A549 (cell line): ENCODE data around the gene CNPY4. TPM values are rescaled to one million over a fixed set of nuclear protein-coding genes. Genes with fewer than 3 reads are reported as not detected.

Source experiments
- ATAC-seq, 2 experiments: fragments of 200-7000 bp in 1 of 2; fragments of >200 bp in 1 of 2; cut with Nextera tagmentation in 1 of 2; cut with Tn5 transposase in 1 of 2; 3 replicates each; pipeline versions ENCODE4 v1.8.0 to v1.9.1; 2018 to 2020; ENCODE audit warnings: mild to moderate bottlenecking in 1 of 2, moderate library complexity in 1 of 2
- CTCF ChIA-PET: fragments of 300-600 bp; sonication (Branson Sonifier 250); formaldehyde crosslinking; extraction: SDS; loops from one replicate; lab custom pipeline; 2021; ENCODE audit warnings: antibody characterized with exemption, inconsistent platforms; lab: Yijun Ruan, JAX
- POLR2A ChIA-PET: fragments of 350-600 bp; formaldehyde crosslinking; extraction: SDS; loops from one replicate; lab custom pipeline; 2021; ENCODE audit warnings: antibody characterized with exemption, inconsistent platforms; lab: Yijun Ruan, JAX
- DNase-seq, 2 experiments: peaks; one replicate each; pipeline versions ENCODE4 v3.0.0 to v3.0.0-alpha.2; 2011 to 2016; ENCODE audit warnings: low read depth in 1 of 2, low spot score in 1 of 2
- FAIRE-seq: peaks from 2 replicates; lab custom pipeline; 2011; peaks lifted over from hg19 to GRCh38; lab: Jason Lieb, UNC
- H3K27ac ChIP-seq, 2 experiments: fragments of >200 bp; sonication (Bioruptor Twin); formaldehyde crosslinking; 3 replicates each; pipeline ENCODE4 v1.5.1; 2016 to 2017
- H3K4me1 ChIP-seq: fragments of >200 bp; sonication (Bioruptor Twin); formaldehyde crosslinking; 3 replicates; pipeline ENCODE4 v1.6.1; 2016
- H3K4me2 ChIP-seq: fragments of >200 bp; sonication (Bioruptor Twin); formaldehyde crosslinking; 3 replicates; pipeline ENCODE4 v1.6.1; 2016
- H3K4me3 ChIP-seq: fragments of >200 bp; sonication (Bioruptor Twin); formaldehyde crosslinking; 3 replicates; pipeline ENCODE4 v1.5.1; 2016
- H3K9me3 ChIP-seq: fragments of >200 bp; sonication (Bioruptor Twin); formaldehyde crosslinking; 3 replicates; pipeline ENCODE4 v1.6.1; 2016
- BCL3 ChIP-seq: fragments of >200 bp; sonication (Bioruptor Twin); formaldehyde crosslinking; IDR thresholded peaks from 3 replicates; pipeline ENCODE4 v1.6.1; 2016
- CEBPB ChIP-seq, 2 experiments: fragments of >200 bp in 1 of 2; sonication (Bioruptor Twin) in 1 of 2; formaldehyde crosslinking in 1 of 2; IDR thresholded peaks; 2 replicates each; pipeline ENCODE4 v1.6.1; 2012 to 2016
- CHD2 ChIP-seq: fragments of 150-350 bp; IDR thresholded peaks from 2 replicates; pipeline ENCODE4 v1.6.1; 2014; ENCODE audit warnings: low read length; ENCODE audit not compliant: partially characterized antibody
- CTCF ChIP-seq: fragments of >200 bp; sonication (Bioruptor Twin); formaldehyde crosslinking; IDR thresholded peaks from 3 replicates; pipeline ENCODE4 v1.5.1; 2016
- EHF ChIP-seq: fragments of 250-450 bp; sonication (Bioruptor Pico); IDR thresholded peaks from 2 replicates; pipeline ENCODE4 v1.5.0; 2020; ENCODE audit warnings: mild to moderate bottlenecking
- HMGXB4 ChIP-seq: fragments of 250-450 bp; sonication (Bioruptor Pico); IDR thresholded peaks from 2 replicates; pipeline ENCODE4 v1.5.0; 2021; ENCODE audit warnings: mild to moderate bottlenecking, moderate library complexity, borderline replicate concordance
- JUN ChIP-seq, 2 experiments: fragments of >200 bp; sonication (Bioruptor Twin); formaldehyde crosslinking; IDR thresholded peaks; 2 replicates in 1 of 2; 3 replicates in 1 of 2; pipeline ENCODE4 v1.6.1; 2016 to 2017
- JUNB ChIP-seq: fragments of >200 bp; sonication (Bioruptor Twin); formaldehyde crosslinking; IDR thresholded peaks from 2 replicates; pipeline ENCODE4 v1.6.1; 2016
- KDM1A ChIP-seq: fragments of 200-600 bp; sonication (generic); IDR thresholded peaks from 2 replicates; pipeline ENCODE4 v1.6.1; 2016; ENCODE audit warnings: low read depth, mild to moderate bottlenecking
- NPAS2 ChIP-seq: fragments of 250-450 bp; sonication (Bioruptor Pico); IDR thresholded peaks from 2 replicates; pipeline ENCODE4 v1.8.0; 2022; ENCODE audit warnings: mild to moderate bottlenecking, moderate library complexity, borderline replicate concordance
- POLR2AphosphoS2 ChIP-seq: conservative IDR thresholded peaks from 2 replicates; pipeline ENCODE4 v1.6.1; 2012; ENCODE audit warnings: low read length, improper control_type of control experiment, inconsistent platforms
- SMC3 ChIP-seq: fragments of >200 bp; sonication (Bioruptor Twin); formaldehyde crosslinking; IDR thresholded peaks from 3 replicates; pipeline ENCODE4 v1.6.1; 2018; ENCODE audit warnings: inconsistent platforms
- ZC3H11A ChIP-seq: fragments of 450-650 bp; IDR thresholded peaks from 2 replicates; pipeline ENCODE4 v1.6.1; 2014; ENCODE audit warnings: antibody characterized with exemption, mild to moderate bottlenecking
- ZSCAN20 ChIP-seq: fragments of 250-450 bp; sonication (Bioruptor Pico); IDR thresholded peaks from 2 replicates; pipeline ENCODE4 v1.8.0; 2022; ENCODE audit warnings: mild to moderate bottlenecking, moderate library complexity
- WGBS: methylation state at CpG from one replicate; pipeline ENCODE4 v1.1.6; 2017; ENCODE audit errors: missing lambda C conversion rate; 5-methylcytosine and 5-hydroxymethylcytosine counted together
- polyA plus RNA-seq, 4 experiments: library from polyadenylated mRNA; depleted of rRNA in 3 of 4; stranded (reverse); fragments of >200 nt; fragmentation: RNase III in 1 of 4; extraction: RNeasy Plus Mini Kit Qiagen cat#74134 plus additional on column Dnase treatment in 1 of 4; gene quantifications; 2 replicates in 3 of 4; 3 replicates in 1 of 4; pipeline ENCODE4 v1.2.3, GENCODE V29; 2011 to 2017

Gene CNPY4
- polyA plus RNA-seq, 2 of the 4 experiments (the other 2 are of a cell fraction): 11.7 to 22.8 TPM

GRCh38 chr7:100119970-100120732, 717 bp downstream of the CNPY4 start:
- no peaks in the 10 kb centered on the region for H3K9me3 ChIP-seq
- ATAC-seq (peak; percentile 79 to 83), FAIRE-seq (no peak), DNase-seq (peak; percentile 68 to 83)
- ChIA-PET POLR2A (interaction anchor here (1.2 kb wide), 1 partner anchor 18 kb away, joined by 10 read pairs; the partner anchor contains the start of genes AP4M1 and MCM7), CTCF (interaction anchor here (5.6 kb wide), 1 partner anchor 11 kb away, joined by 46 read pairs; no protein-coding TSS in a partner anchor)
- 28% methylated on average over 18 of the region's 19 CpGs for WGBS
- H3K4me3 ChIP-seq: peak overlapping the region; percentile 81
- peak overlapping the region; percentile 86 to 90 for H3K27ac ChIP-seq
- TF ChIP-seq EHF (CRISPR knock-in tag): no peak
- TF ChIP-seq BCL3: no peak
- no peak for TF ChIP-seq SMC3
- TF ChIP-seq JUNB: no peak
- no peak for TF ChIP-seq JUN (IDR thresholded peaks at IDR 0.05)
- no peak for TF ChIP-seq ZC3H11A
- TF ChIP-seq CHD2: no peak
- no peak for TF ChIP-seq NPAS2 (CRISPR knock-in tag)
- TF ChIP-seq ZSCAN20 (CRISPR knock-in tag): no peak
- no peak for TF ChIP-seq CTCF
- peaks cover 21% of the 10 kb centered on the region for H3K4me1 ChIP-seq
- H3K4me2 ChIP-seq: peak overlapping the region; percentile 92

- H3K4me3 ChIP-seq: no peak overlapping the region; the same call in 2 of the 3 replicates
- H3K27ac ChIP-seq: peak overlapping the region; percentile 86 to 90; a peak in 3 of 6 replicates
- peaks cover 27% of the 10 kb centered on the region for H3K4me1 ChIP-seq
- H3K9me3 ChIP-seq: no peaks in the 10 kb centered on the region
- DNase-seq (no peak), ATAC-seq (0 out of 6 replicates have a peak, but pooled peaks of 1 of the 2 experiments have one; percentile 1), FAIRE-seq (no peak)
- ChIA-PET CTCF (interaction anchor here (5.6 kb wide), 1 partner anchor 11 kb away, joined by 46 read pairs; no protein-coding TSS in a partner anchor), POLR2A (interaction anchor here (1.2 to 1.8 kb wide), 2 partner anchors 19 to 309 kb away, joined by 4 to 10 read pairs; partner anchors contain the start of genes AP4M1, MCM7 and MEPCE)
- 32% methylated on average over 1 of the region's 1 CpG for WGBS
- H3K4me2 ChIP-seq: peak overlapping the region; percentile 92
- TF ChIP-seq CHD2 (no peak), CEBPB (IDR thresholded peaks at IDR 0.05) (no peak), KDM1A (no peak), HMGXB4 (CRISPR knock-in tag) (no peak), CTCF (no peak), POLR2AphosphoS2 (no peak)
Measured at GRCh38 chr7:100120733-100121036, 1.3 kb downstream of the CNPY4 start.
